ENCODE results near the gene OR5AU1. TPM values are rescaled to one million over a fixed set of nuclear protein-coding genes. Genes with fewer than 3 reads are reported as not detected.
"Not testable (repeated sequence)": the region's sequence is repeated elsewhere in the genome, so short reads cannot be mapped to it uniquely, and the experiment has no call there.

The OR5AU1 gene
- polyA plus RNA-seq, 3 donors = not detected

GRCh38 chr14:21165002-21165605 is 9.2 kb upstream of the OR5AU1 start:
- H3K79me2 ChIP-seq (ENCODE audit: insufficient read depth, low read length); H3K4me3 ChIP-seq (replicated peaks in 1 of 3; ENCODE audit: low read depth in 2 of 3, low read length in 3 of 3); H3K27ac Mint-ChIP-seq; H3K9ac ChIP-seq (ENCODE audit: insufficient read depth, low read length, poor library complexity, severe bottlenecking); H2AFZ ChIP-seq (ENCODE audit: insufficient read depth, low read depth, low read length, poor library complexity, severe bottlenecking); H3K27ac ChIP-seq (ENCODE audit: low read depth in 1 of 2, low read length in 2 of 2); H3K4me1 ChIP-seq (ENCODE audit: control insufficient read depth in 1 of 2, insufficient read depth in 2 of 2, low read length in 2 of 2); H3K27me3 ChIP-seq (ENCODE audit: control insufficient read depth in 2 of 2, insufficient read depth in 2 of 2, low read length in 2 of 2); H4K20me1 ChIP-seq (ENCODE audit: insufficient read depth, low read length); H3K36me3 Mint-ChIP-seq; H3K4me2 ChIP-seq (replicated peaks; ENCODE audit: extremely low read depth, low read length, poor library complexity, severe bottlenecking); H3K4me1 Mint-ChIP-seq; intact Hi-C loops (cut with micrococcal nuclease); H3K4me3 Mint-ChIP-seq; H3K36me3 ChIP-seq (replicated peaks in 1 of 2; ENCODE audit: control insufficient read depth in 1 of 2, insufficient read depth in 2 of 2, low read length in 2 of 2); DNase-seq: not testable (repeated sequence)
- H3K9me3 ChIP-seq (replicated peaks in 1 of 2; ENCODE audit: control insufficient read depth in 1 of 2, insufficient read depth in 1 of 2, low read length in 2 of 2) = peaks cover 0 to 15% of the 10 kb centered on the region in 2 donors
- WGBS (ENCODE audit: insufficient coverage) = 80% methylated on average over 1 of the region's 7 CpGs
- Mint-ChIP-seq H3K27me3 (ENCODE audit: low read depth in 3 of 3) (peaks cover 2 to 14% (median 5%) of the 10 kb centered on the region in 3 donors), H3K9me3 (peaks cover 0 to 12% (median 5%) of the 10 kb centered on the region in 7 donors)

GRCh38 chr14:21163871-21164291 is 8.0 kb upstream of the OR5AU1 start:
- no peak for DNase-seq
- Histone ChIP-seq H3K79me2 (ENCODE audit: insufficient read depth, low read length) (no peaks in the 10 kb centered on the region), H4K20me1 (ENCODE audit: insufficient read depth, low read length) (no peaks in the 10 kb centered on the region), H3K27me3 (ENCODE audit: control insufficient read depth in 2 of 2, insufficient read depth in 2 of 2, low read length in 2 of 2) (no peaks in the 10 kb centered on the region), H3K4me1 (ENCODE audit: control insufficient read depth in 1 of 2, insufficient read depth in 2 of 2, low read length in 2 of 2) (no peaks in the 10 kb centered on the region), H3K4me2 (replicated peaks; ENCODE audit: extremely low read depth, low read length, poor library complexity, severe bottlenecking) (no peak overlapping the region), H3K27ac (ENCODE audit: low read depth in 1 of 2, low read length in 2 of 2) (no peak overlapping the region), H3K9ac (ENCODE audit: insufficient read depth, low read length, poor library complexity, severe bottlenecking) (no peak overlapping the region), H2AFZ (ENCODE audit: insufficient read depth, low read depth, low read length, poor library complexity, severe bottlenecking) (no peak overlapping the region), H3K36me3 (replicated peaks in 1 of 2; ENCODE audit: control insufficient read depth in 1 of 2, insufficient read depth in 2 of 2, low read length in 2 of 2) (no peaks in the 10 kb centered on the region), H3K9me3 (replicated peaks in 1 of 2; ENCODE audit: control insufficient read depth in 1 of 2, insufficient read depth in 1 of 2, low read length in 2 of 2) (peaks cover 0 to 3% of the 10 kb centered on the region in 2 donors), H3K4me3 (replicated peaks in 1 of 3; ENCODE audit: low read depth in 2 of 3, low read length in 3 of 3) (no peak overlapping the region)
- intact Hi-C loops (cut with micrococcal nuclease) = no loop called here
- peaks cover 0 to 3% (median 0%) of the 10 kb centered on the region in 7 donors for H3K9me3 Mint-ChIP-seq
- H3K4me3 Mint-ChIP-seq = no peak overlapping the region
- H3K4me1 Mint-ChIP-seq = peaks cover 1% of the 10 kb centered on the region
- H3K27ac Mint-ChIP-seq = no peak overlapping the region
- 59% methylated on average over 2 of the region's 4 CpGs for WGBS (ENCODE audit: insufficient coverage)
- peaks cover 2 to 13% (median 5%) of the 10 kb centered on the region in 3 donors for H3K27me3 Mint-ChIP-seq (ENCODE audit: low read depth in 3 of 3)
- H3K36me3 Mint-ChIP-seq = no peaks in the 10 kb centered on the region
- TF ChIP-seq CTCF (IDR thresholded peaks at IDR 0.05) = no peak

Measured in CD14-positive monocyte (primary cell).